Stimulated activated CD4-positive, alpha-beta T cell treated with anti-CD3 and anti-CD28 coated beads, Interleukin-15, amount 100 ng/mL, for 24 hours (primary cell): ENCODE measurements around the gene KRT12.

Experiments used
- DNase-seq: peaks from one replicate; pipeline ENCODE4 v3.0.0-alpha.2; 2020

KRT12 gene

GRCh38 chr17:40812639-40813038 lies 54.4 kb downstream of the KRT12 start:
- DNase-seq: no peak
